ENCODE results near the gene RPTOR.

Gene RPTOR

DNA sequence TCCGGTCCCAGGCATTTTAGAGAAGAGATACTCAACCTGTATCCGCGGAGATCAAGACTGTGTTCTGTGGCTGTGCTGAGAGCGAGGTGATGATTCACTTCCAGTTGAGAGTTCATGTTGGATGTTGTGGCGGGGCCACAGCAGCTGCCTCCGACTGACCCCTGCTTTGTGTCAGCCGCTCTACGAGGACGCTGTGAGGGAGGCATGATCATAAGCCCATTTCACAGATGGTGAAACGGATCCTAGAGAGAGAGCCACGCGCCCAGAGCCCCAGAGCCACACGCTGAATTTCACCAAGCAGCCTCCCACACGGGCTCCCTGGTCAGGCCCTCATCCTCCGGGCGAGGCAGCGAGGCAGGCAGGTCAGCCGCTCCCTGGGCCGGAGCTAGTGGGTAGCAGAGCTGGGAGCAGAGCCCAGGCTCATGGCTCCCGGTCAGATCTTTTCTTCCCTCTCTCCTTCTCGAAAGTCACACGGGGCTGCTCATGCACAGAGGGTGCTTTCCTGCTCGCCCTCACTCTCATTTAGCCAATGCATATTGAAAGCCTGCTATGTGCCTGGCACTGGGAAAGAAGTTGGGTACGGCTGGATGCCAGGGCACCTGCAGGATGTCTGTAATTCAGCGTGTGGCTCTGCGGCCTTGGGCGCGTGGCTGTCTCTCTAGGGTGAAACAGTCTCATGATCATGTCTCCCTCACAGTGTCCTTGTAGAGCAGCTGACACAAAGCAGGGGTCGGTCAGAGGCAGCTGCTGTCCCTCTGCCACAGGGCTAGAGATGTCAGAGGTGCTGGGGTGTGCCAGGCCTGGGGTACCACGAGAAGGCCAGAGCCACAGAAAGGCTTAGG is 291.4 kb downstream of the RPTOR start:
- no peaks in the 10 kb centered on the region for H3K36me3 ChIP-seq (replicated peaks; ENCODE audit: low read depth, low read length)
- H3K4me1 ChIP-seq (ENCODE audit: low read length), result peaks cover 48% of the 10 kb centered on the region
- H3K9me3 ChIP-seq (ENCODE audit: insufficient read depth, low read length), result no peaks in the 10 kb centered on the region
- H3K27me3 ChIP-seq (ENCODE audit: low read depth, low read length), result no peaks in the 10 kb centered on the region
- peak overlapping the region; percentile 29; the same call in 1 of the 2 replicates for H3K9ac ChIP-seq (ENCODE audit: low read length)
- H3K27ac ChIP-seq (ENCODE audit: low read length), result peak overlapping the region; percentile 59
- no peak overlapping the region for H2AFZ ChIP-seq (ENCODE audit: low read depth, low read length)
- TF ChIP-seq, protein P1, sequence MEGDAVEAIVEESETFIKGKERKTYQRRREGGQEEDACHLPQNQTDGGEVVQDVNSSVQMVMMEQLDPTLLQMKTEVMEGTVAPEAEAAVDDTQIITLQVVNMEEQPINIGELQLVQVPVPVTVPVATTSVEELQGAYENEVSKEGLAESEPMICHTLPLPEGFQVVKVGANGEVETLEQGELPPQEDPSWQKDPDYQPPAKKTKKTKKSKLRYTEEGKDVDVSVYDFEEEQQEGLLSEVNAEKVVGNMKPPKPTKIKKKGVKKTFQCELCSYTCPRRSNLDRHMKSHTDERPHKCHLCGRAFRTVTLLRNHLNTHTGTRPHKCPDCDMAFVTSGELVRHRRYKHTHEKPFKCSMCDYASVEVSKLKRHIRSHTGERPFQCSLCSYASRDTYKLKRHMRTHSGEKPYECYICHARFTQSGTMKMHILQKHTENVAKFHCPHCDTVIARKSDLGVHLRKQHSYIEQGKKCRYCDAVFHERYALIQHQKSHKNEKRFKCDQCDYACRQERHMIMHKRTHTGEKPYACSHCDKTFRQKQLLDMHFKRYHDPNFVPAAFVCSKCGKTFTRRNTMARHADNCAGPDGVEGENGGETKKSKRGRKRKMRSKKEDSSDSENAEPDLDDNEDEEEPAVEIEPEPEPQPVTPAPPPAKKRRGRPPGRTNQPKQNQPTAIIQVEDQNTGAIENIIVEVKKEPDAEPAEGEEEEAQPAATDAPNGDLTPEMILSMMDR (IDR thresholded peaks at IDR 0.05; ENCODE audit: low read depth, low read length), result no peak
- no peak for TF ChIP-seq EZH2phosphoT487 (IDR thresholded peaks at IDR 0.05; ENCODE audit: low read depth)
- no peaks in the 10 kb centered on the region for H3K79me2 ChIP-seq (ENCODE audit: low read length)
- H3K4me2 ChIP-seq (ENCODE audit: low read length), result peak overlapping the region; percentile 56
- H4K20me1 ChIP-seq (ENCODE audit: insufficient read depth, low read length), result no peaks in the 10 kb centered on the region
- peak overlapping the region; percentile 31; the same call in 1 of the 2 replicates for H3K4me3 ChIP-seq (ENCODE audit: low read length)

DNA sequence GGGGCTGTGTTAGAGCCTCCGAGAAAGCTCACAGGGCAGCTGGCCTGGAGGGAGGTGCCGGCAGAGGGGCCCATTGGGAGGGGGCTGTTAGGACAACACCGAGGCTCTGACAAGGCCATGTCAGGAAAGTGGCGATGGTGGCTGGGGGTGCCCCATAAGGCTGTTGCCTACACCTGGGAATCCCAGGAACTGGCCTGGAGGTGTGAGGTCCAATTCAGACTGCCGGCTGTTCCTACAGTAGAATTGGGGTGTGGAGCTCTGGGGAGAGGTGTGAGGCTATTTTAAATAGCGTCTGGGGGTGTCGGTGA is 292.0 kb downstream of the RPTOR start:
- no peak for TF ChIP-seq EZH2phosphoT487 (IDR thresholded peaks at IDR 0.05; ENCODE audit: low read depth)
- TF ChIP-seq, protein P1 (IDR thresholded peaks at IDR 0.05; ENCODE audit: low read depth, low read length), result no peak
- no peaks in the 10 kb centered on the region for H3K9me3 ChIP-seq (ENCODE audit: insufficient read depth, low read length)
- H3K4me2 ChIP-seq (ENCODE audit: low read length), result peak overlapping the region; percentile 56
- H4K20me1 ChIP-seq (ENCODE audit: insufficient read depth, low read length), result no peaks in the 10 kb centered on the region
- H3K4me3 ChIP-seq (ENCODE audit: low read length), result peak overlapping the region; percentile 31; the same call in 1 of the 2 replicates
- H2AFZ ChIP-seq (ENCODE audit: low read depth, low read length), result no peak overlapping the region
- no peaks in the 10 kb centered on the region for H3K27me3 ChIP-seq (ENCODE audit: low read depth, low read length)
- H3K79me2 ChIP-seq (ENCODE audit: low read length), result no peaks in the 10 kb centered on the region
- peak overlapping the region; percentile 29; the same call in 1 of the 2 replicates for H3K9ac ChIP-seq (ENCODE audit: low read length)
- H3K36me3 ChIP-seq (replicated peaks; ENCODE audit: low read depth, low read length), result no peaks in the 10 kb centered on the region
- H3K4me1 ChIP-seq (ENCODE audit: low read length), result peaks cover 45% of the 10 kb centered on the region
- peak overlapping the region; percentile 59 for H3K27ac ChIP-seq (ENCODE audit: low read length)

GRCh38 chr17:80836971-80837481 is 292.4 kb downstream of the RPTOR start:
- Histone ChIP-seq H3K27me3 (ENCODE audit: low read depth, low read length) (no peaks in the 10 kb centered on the region), H3K27ac (ENCODE audit: low read length) (no peak overlapping the region), H3K4me1 (ENCODE audit: low read length) (peaks cover 41% of the 10 kb centered on the region), H2AFZ (ENCODE audit: low read depth, low read length) (no peak overlapping the region), H4K20me1 (ENCODE audit: insufficient read depth, low read length) (no peaks in the 10 kb centered on the region), H3K9ac (ENCODE audit: low read length) (peak overlapping the region; percentile 29; the same call in 1 of the 2 replicates), H3K79me2 (ENCODE audit: low read length) (no peaks in the 10 kb centered on the region), H3K4me3 (ENCODE audit: low read length) (no peak overlapping the region), H3K4me2 (ENCODE audit: low read length) (peak overlapping the region; percentile 56; the same call in 1 of the 2 replicates), H3K9me3 (ENCODE audit: insufficient read depth, low read length) (no peaks in the 10 kb centered on the region), H3K36me3 (replicated peaks; ENCODE audit: low read depth, low read length) (no peaks in the 10 kb centered on the region)
- TF ChIP-seq, protein P1 (IDR thresholded peaks at IDR 0.05; ENCODE audit: low read depth, low read length), result no peak
- no peak for TF ChIP-seq EZH2phosphoT487 (IDR thresholded peaks at IDR 0.05; ENCODE audit: low read depth)

- Histone ChIP-seq H3K4me3 (ENCODE audit: low read length) (no peak overlapping the region), H3K27me3 (ENCODE audit: low read depth, low read length) (no peaks in the 10 kb centered on the region), H3K27ac (ENCODE audit: low read length) (no peak overlapping the region), H3K79me2 (ENCODE audit: low read length) (no peaks in the 10 kb centered on the region), H3K4me2 (ENCODE audit: low read length) (no peak overlapping the region), H3K9ac (ENCODE audit: low read length) (no peak overlapping the region), H3K9me3 (ENCODE audit: insufficient read depth, low read length) (no peaks in the 10 kb centered on the region), H3K4me1 (ENCODE audit: low read length) (peaks cover 34% of the 10 kb centered on the region), H2AFZ (ENCODE audit: low read depth, low read length) (no peak overlapping the region), H3K36me3 (replicated peaks; ENCODE audit: low read depth, low read length) (no peaks in the 10 kb centered on the region), H4K20me1 (ENCODE audit: insufficient read depth, low read length) (no peaks in the 10 kb centered on the region)
- no peak for TF ChIP-seq EZH2phosphoT487 (IDR thresholded peaks at IDR 0.05; ENCODE audit: low read depth)
- TF ChIP-seq, protein P1 (IDR thresholded peaks at IDR 0.05; ENCODE audit: low read depth, low read length), result no peak
These were observed 293.1 kb downstream of the RPTOR start for GRCh38 chr17:80837711-80838110.
